ENCODE data around the gene DNAJC8.

The DNAJC8 gene

DNA sequence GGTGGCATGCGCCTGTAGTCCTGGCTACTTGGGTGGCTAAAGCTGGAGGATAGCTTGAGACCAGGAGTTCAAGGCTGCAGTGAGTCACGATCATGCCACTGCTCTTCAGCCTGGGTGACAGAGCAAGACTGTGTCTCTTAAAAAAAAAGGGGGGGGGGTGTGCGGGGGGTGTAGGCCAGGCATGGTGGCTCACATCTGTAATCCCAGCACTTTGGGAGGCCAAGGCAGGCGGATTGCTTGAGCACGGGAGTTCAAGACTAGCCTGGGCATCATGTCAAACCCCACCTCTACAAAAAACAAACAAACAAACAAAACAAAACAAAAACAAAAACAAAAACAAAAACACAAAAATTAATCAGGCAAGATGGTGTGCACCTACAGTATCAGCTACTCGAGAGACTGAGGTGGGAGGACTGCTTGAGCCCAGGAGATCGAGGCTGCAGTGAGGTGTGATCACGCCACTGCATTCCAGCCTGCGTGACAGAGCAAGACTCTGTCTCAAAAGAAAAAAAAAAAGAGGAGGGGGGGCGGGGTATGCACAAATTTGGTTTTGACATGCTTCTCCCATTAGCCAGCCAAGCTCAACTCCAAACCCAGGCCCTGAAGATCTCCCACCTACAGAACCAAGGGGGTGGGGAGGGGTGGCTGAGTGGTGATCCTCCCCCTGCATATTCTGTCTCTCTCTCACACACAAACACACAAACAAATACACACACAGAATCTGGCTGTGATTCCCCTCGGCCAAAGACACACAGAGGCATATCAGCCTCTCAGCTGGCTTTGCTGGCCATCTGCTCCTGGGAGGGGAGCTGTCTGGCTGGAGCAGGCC is 59.5 kb downstream of the DNAJC8 start:
- ATAC-seq, result no peak
- TF ChIP-seq TOX (CRISPR knock-in tag; IDR thresholded peaks at IDR 0.05; ENCODE audit: borderline replicate concordance), result no peak
- no peak for TF ChIP-seq ARNTL (CRISPR knock-in tag; IDR thresholded peaks at IDR 0.05; ENCODE audit: borderline replicate concordance, low read depth)
- TF ChIP-seq TCF4 (CRISPR knock-in tag; IDR thresholded peaks at IDR 0.05; ENCODE audit: borderline replicate concordance), result peak; percentile 43; the same call in 1 of the 2 replicates
- no peak for TF ChIP-seq PPARA (CRISPR knock-in tag; IDR thresholded peaks at IDR 0.05; ENCODE audit: borderline replicate concordance)

DNA sequence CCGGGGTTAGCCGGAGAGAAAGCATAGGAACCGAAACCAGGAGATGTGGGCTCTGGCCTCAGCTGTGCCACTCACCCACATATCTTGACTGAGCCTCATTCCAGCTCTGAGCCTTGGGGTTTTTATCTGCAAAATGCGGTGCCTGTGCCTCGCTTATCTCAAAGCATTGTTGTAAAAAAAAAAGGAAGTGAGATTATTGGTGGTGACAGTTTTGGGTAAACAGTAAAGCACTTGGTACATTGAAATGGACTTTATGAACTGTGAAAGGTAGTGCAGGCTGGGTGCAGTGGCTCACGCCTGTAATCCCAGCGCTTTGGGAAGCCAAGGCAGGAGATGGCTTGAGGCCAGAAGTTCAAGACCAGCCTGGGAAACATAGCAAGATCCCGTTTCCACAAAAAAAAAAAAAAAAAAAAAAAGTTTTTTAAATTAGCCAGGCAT is 60.1 kb downstream of the DNAJC8 start:
- ATAC-seq, result no peak
- TF ChIP-seq, protein P1, sequence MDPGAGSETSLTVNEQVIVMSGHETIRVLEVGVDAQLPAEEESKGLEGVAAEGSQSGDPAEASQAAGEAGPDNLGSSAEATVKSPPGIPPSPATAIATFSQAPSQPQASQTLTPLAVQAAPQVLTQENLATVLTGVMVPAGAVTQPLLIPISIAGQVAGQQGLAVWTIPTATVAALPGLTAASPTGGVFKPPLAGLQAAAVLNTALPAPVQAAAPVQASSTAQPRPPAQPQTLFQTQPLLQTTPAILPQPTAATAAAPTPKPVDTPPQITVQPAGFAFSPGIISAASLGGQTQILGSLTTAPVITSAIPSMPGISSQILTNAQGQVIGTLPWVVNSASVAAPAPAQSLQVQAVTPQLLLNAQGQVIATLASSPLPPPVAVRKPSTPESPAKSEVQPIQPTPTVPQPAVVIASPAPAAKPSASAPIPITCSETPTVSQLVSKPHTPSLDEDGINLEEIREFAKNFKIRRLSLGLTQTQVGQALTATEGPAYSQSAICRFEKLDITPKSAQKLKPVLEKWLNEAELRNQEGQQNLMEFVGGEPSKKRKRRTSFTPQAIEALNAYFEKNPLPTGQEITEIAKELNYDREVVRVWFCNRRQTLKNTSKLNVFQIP (CRISPR knock-in tag; IDR thresholded peaks at IDR 0.05; ENCODE audit: borderline replicate concordance, low read depth), result no peak
- TF ChIP-seq CSDC2 (CRISPR knock-in tag; IDR thresholded peaks at IDR 0.05) (no peak), GLIS3 (CRISPR knock-in tag; IDR thresholded peaks at IDR 0.05) (no peak), TOX (CRISPR knock-in tag; IDR thresholded peaks at IDR 0.05; ENCODE audit: borderline replicate concordance) (no peak), ZFP3 (CRISPR knock-in tag; IDR thresholded peaks at IDR 0.05) (no peak), ZNF8 (CRISPR knock-in tag; IDR thresholded peaks at IDR 0.05) (no peak), ZNF565 (CRISPR knock-in tag; conservative IDR thresholded peaks at IDR 0.05; ENCODE audit: low read depth) (no peak), SNAI2 (CRISPR knock-in tag; IDR thresholded peaks at IDR 0.05) (no peak), PPARA (CRISPR knock-in tag; IDR thresholded peaks at IDR 0.05; ENCODE audit: borderline replicate concordance) (no peak), ZC3H10 (CRISPR knock-in tag; IDR thresholded peaks at IDR 0.05) (no peak)
- TF ChIP-seq, protein P2, sequence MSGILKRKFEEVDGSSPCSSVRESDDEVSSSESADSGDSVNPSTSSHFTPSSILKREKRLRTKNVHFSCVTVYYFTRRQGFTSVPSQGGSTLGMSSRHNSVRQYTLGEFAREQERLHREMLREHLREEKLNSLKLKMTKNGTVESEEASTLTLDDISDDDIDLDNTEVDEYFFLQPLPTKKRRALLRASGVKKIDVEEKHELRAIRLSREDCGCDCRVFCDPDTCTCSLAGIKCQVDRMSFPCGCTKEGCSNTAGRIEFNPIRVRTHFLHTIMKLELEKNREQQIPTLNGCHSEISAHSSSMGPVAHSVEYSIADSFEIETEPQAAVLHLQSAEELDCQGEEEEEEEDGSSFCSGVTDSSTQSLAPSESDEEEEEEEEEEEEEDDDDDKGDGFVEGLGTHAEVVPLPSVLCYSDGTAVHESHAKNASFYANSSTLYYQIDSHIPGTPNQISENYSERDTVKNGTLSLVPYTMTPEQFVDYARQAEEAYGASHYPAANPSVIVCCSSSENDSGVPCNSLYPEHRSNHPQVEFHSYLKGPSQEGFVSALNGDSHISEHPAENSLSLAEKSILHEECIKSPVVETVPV (CRISPR knock-in tag; IDR thresholded peaks at IDR 0.05), result no peak
- TF ChIP-seq, protein P3, sequence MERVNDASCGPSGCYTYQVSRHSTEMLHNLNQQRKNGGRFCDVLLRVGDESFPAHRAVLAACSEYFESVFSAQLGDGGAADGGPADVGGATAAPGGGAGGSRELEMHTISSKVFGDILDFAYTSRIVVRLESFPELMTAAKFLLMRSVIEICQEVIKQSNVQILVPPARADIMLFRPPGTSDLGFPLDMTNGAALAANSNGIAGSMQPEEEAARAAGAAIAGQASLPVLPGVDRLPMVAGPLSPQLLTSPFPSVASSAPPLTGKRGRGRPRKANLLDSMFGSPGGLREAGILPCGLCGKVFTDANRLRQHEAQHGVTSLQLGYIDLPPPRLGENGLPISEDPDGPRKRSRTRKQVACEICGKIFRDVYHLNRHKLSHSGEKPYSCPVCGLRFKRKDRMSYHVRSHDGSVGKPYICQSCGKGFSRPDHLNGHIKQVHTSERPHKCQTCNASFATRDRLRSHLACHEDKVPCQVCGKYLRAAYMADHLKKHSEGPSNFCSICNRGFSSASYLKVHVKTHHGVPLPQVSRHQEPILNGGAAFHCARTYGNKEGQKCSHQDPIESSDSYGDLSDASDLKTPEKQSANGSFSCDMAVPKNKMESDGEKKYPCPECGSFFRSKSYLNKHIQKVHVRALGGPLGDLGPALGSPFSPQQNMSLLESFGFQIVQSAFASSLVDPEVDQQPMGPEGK (CRISPR knock-in tag; IDR thresholded peaks at IDR 0.05; ENCODE audit: borderline replicate concordance), result no peak
- TF ChIP-seq, protein P4, sequence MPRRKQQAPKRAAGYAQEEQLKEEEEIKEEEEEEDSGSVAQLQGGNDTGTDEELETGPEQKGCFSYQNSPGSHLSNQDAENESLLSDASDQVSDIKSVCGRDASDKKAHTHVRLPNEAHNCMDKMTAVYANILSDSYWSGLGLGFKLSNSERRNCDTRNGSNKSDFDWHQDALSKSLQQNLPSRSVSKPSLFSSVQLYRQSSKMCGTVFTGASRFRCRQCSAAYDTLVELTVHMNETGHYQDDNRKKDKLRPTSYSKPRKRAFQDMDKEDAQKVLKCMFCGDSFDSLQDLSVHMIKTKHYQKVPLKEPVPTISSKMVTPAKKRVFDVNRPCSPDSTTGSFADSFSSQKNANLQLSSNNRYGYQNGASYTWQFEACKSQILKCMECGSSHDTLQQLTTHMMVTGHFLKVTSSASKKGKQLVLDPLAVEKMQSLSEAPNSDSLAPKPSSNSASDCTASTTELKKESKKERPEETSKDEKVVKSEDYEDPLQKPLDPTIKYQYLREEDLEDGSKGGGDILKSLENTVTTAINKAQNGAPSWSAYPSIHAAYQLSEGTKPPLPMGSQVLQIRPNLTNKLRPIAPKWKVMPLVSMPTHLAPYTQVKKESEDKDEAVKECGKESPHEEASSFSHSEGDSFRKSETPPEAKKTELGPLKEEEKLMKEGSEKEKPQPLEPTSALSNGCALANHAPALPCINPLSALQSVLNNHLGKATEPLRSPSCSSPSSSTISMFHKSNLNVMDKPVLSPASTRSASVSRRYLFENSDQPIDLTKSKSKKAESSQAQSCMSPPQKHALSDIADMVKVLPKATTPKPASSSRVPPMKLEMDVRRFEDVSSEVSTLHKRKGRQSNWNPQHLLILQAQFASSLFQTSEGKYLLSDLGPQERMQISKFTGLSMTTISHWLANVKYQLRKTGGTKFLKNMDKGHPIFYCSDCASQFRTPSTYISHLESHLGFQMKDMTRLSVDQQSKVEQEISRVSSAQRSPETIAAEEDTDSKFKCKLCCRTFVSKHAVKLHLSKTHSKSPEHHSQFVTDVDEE (CRISPR knock-in tag; IDR thresholded peaks at IDR 0.05), result no peak

DNA sequence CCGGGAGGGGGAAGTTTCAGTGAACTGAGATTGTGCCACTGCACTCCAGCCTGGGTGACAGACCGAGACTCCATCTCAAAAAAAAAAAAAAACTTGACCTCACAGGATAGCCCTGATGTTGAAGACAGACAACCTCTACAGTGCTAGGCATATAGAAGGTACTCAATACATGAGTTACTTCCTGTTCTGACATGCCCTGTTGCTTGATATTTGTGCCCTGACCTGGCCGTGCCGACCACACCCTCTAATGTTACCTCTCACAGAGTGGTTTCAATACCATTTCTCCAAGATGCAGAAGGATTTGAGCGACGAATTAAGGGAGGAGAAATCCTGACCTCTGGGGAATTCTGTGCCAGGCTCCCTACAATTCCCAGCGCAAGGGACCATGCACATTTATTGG is 61.6 kb downstream of the DNAJC8 start:
- TF ChIP-seq RARB (CRISPR knock-in tag; IDR thresholded peaks at IDR 0.05) (no peak), PPARA (CRISPR knock-in tag; IDR thresholded peaks at IDR 0.05; ENCODE audit: borderline replicate concordance) (no peak), BACH2 (CRISPR knock-in tag; IDR thresholded peaks at IDR 0.05; ENCODE audit: borderline replicate concordance) (no peak), CSDC2 (CRISPR knock-in tag; IDR thresholded peaks at IDR 0.05) (no peak), ZFP3 (CRISPR knock-in tag; IDR thresholded peaks at IDR 0.05) (no peak), SNAI2 (CRISPR knock-in tag; IDR thresholded peaks at IDR 0.05) (no peak), ZNF70 (CRISPR knock-in tag; IDR thresholded peaks at IDR 0.05) (no peak), TCF4 (CRISPR knock-in tag; IDR thresholded peaks at IDR 0.05; ENCODE audit: borderline replicate concordance) (no peak), TOX (CRISPR knock-in tag; IDR thresholded peaks at IDR 0.05; ENCODE audit: borderline replicate concordance) (no peak), ESRRG (CRISPR knock-in tag; IDR thresholded peaks at IDR 0.05) (no peak), OSR1 (CRISPR knock-in tag; IDR thresholded peaks at IDR 0.05) (no peak)
- TF ChIP-seq, protein P5, sequence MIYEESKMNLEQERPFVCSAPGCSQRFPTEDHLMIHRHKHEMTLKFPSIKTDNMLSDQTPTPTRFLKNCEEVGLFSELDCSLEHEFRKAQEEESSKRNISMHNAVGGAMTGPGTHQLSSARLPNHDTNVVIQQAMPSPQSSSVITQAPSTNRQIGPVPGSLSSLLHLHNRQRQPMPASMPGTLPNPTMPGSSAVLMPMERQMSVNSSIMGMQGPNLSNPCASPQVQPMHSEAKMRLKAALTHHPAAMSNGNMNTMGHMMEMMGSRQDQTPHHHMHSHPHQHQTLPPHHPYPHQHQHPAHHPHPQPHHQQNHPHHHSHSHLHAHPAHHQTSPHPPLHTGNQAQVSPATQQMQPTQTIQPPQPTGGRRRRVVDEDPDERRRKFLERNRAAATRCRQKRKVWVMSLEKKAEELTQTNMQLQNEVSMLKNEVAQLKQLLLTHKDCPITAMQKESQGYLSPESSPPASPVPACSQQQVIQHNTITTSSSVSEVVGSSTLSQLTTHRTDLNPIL (CRISPR knock-in tag; IDR thresholded peaks at IDR 0.05; ENCODE audit: low read depth), result no peak
- TF ChIP-seq, protein P1 (CRISPR knock-in tag; IDR thresholded peaks at IDR 0.05; ENCODE audit: borderline replicate concordance, low read depth), result no peak
- TF ChIP-seq, protein P2 (CRISPR knock-in tag; IDR thresholded peaks at IDR 0.05), result no peak

More for the DNA sequence above, 61.6 kb downstream of the DNAJC8 start:
- ATAC-seq, result no peak

Data from SK-N-SH treated with all-trans-retinoic acid at 6 μM for 48 hours (cell line).